Left renal cortex interstitium (tissue), 4 donors: Measurements from ENCODE around the gene OTP. TPM values are rescaled to one million over a fixed set of nuclear protein-coding genes. Genes with fewer than 3 reads are reported as not detected.
"Not testable (repeated sequence)": the region's sequence is repeated elsewhere in the genome, so short reads cannot be mapped to it uniquely, and the experiment has no call there.

Experiments
- DNase-seq, 4 donors: peaks; one replicate each; pipeline ENCODE4 v3.0.0-alpha.2; 2013; ENCODE audit warnings: low read depth in 4 of 4, low spot score in 2 of 4, missing footprints in 1 of 4
- polyA plus RNA-seq, 4 donors: library from polyadenylated mRNA; unstranded; fragments of 120-200 nt; gene quantifications; one replicate each; pipeline ENCODE4 v1.2.1, GENCODE V29; 2013; ENCODE audit not compliant: insufficient read length in 4 of 4

Gene OTP
- polyA plus RNA-seq, 4 donors, result 0.03 TPM; not detected in 3

DNA sequence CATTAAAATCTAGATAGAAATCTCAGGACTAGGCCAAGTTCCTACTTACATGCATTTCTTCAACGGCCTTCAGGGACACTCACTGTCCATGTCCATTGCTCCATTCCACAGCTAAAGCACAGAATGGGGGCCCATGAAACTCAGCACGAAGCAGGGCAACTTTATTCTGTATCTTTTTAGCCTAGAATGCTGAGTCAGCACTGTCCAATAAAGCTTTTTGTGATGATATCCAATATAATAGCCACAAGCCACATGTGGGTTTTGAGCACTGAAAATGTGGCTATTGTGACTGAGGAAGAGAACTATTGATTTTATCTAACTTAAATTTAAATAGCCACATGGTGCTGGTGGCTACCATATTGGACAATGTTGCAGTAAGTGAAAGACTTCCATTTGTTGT, 21.6 kb downstream of the OTP start:
- DNase-seq, result no peak

DNA sequence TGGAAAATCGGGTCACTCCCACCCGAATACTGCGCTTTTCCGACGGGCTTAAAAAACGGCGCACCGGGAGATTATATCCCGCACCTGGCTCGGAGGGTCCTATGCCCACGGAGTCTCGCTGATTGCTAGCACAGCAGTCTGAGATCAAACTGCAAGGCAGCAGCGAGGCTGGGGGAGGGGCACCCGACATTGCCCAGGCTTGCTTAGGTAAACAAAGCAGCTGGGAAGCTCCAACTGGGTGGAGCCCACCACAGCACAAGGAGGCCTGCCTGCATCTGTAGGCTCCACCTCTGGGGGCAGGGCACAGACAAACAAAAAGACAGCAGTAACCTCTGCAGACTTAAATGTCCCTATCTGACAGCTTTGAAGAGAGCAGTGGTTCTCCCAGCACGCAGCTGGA, 29.6 kb downstream of the OTP start:
- DNase-seq, result not testable (repeated sequence)

- DNase-seq, result no peak
Measured at GRCh38 chr5:77607324-77607723, 31.2 kb downstream of the OTP start.

GRCh38 chr5:77606279-77606678, 32.2 kb downstream of the OTP start:
- no peak for DNase-seq

DNA sequence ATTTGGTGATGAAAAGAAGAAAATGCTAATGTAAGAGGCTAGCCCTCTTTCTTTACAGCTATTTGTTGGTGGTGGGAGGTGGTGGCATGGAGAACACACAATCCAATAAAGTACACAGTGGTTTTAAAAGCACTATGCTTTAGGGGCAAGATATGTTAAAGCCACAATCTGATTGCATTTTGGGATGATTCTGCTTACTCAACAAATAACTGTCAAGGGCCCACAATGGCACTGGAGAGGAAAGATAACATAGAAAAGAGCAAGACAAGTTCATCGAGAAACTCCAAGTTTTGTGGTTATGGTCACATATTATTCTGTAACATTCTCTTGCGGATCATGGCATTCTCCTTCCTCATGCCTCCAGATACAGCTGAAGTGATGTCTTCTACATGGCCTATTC, 38.8 kb downstream of the OTP start:
- DNase-seq, result no peak

GRCh38 chr5:77590347-77590746, 48.2 kb downstream of the OTP start:
- DNase-seq, result no peak

DNA sequence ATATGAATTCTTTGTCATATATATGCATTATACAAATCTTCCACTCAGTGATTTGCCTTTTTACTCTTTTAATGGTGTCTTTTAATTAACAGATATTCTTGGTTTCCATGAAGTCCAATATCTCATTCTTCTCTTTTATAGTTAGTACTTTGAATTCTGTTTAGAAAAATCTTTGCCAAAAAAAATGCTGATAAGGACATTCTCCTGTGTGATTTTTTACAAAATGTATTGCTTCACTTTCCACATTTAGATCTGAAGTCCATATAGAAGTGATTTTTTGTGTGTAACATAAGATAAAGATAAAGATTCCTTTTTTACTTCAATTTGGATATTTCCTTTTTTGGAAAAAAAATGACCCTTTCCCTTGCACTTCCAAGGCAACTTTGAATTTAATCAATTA, 50.3 kb downstream of the OTP start:
- DNase-seq, result no peak

DNA sequence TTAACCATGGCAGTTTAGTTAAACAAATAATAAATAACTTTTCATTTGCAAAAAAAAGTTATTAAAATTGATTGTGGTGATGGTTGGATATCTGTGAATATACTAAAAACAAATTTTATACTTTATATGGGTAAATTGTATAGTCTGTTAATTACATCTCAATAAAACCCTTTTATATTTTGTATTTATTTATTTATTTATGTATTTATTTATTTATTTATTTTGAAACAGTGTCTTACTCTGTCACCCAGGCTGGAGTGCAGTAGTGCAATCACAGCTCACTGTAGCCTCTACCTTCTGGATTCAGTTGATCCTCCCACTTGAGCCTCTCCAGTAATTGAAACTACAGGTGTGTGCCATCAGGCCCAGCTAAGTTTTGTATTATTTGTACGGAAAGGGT, 52.4 kb downstream of the OTP start:
- no peak for DNase-seq

- not testable (repeated sequence) for DNase-seq
Measured at GRCh38 chr5:77582143-77582542, 56.4 kb downstream of the OTP start.

Other genes starting within 250 kb of the OTP start
- gene WDR41, start 146.4 kb downstream of the OTP start, polyA plus RNA-seq, result 10 to 100 TPM; 50.0 to 60.5 (median 52.9) TPM
- 100 to 1,000 TPM; 230 to 331 (median 278) TPM for gene TBCA, start 137.6 kb upstream of the OTP start, polyA plus RNA-seq